ENCODE results near the gene KAT8.
A peak's percentile ranks its signal among the peaks of the same experiment; 100 is the strongest.

The KAT8 gene

GRCh38 chr16:31088459-31089183 is 28.8 kb upstream of the KAT8 start, which contains the start of gene PRSS53:
Gene PRSS53 (minus strand): TSS chr16:31088943. CDS start chr16:31088809, 134 bp downstream.
- DNase-seq (ENCODE audit: extremely low read depth, low read depth) = no peak
- TF ChIP-seq, protein P1, sequence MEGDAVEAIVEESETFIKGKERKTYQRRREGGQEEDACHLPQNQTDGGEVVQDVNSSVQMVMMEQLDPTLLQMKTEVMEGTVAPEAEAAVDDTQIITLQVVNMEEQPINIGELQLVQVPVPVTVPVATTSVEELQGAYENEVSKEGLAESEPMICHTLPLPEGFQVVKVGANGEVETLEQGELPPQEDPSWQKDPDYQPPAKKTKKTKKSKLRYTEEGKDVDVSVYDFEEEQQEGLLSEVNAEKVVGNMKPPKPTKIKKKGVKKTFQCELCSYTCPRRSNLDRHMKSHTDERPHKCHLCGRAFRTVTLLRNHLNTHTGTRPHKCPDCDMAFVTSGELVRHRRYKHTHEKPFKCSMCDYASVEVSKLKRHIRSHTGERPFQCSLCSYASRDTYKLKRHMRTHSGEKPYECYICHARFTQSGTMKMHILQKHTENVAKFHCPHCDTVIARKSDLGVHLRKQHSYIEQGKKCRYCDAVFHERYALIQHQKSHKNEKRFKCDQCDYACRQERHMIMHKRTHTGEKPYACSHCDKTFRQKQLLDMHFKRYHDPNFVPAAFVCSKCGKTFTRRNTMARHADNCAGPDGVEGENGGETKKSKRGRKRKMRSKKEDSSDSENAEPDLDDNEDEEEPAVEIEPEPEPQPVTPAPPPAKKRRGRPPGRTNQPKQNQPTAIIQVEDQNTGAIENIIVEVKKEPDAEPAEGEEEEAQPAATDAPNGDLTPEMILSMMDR (IDR thresholded peaks at IDR 0.05; ENCODE audit: low read depth, low read length, missing control alignments) = no peak
- H3K4me3 ChIP-seq (replicated peaks; ENCODE audit: low read depth, low read length) = no peak within 1 kb of the TSS

- no peak for DNase-seq (ENCODE audit: extremely low read depth, low read depth)
- H3K4me3 ChIP-seq (replicated peaks; ENCODE audit: low read depth, low read length) = no peak overlapping the region
- TF ChIP-seq, protein P1 (IDR thresholded peaks at IDR 0.05; ENCODE audit: low read depth, low read length, missing control alignments) = no peak
Measured at GRCh38 chr16:31089199-31089598, 28.3 kb upstream of the KAT8 start.

DNA sequence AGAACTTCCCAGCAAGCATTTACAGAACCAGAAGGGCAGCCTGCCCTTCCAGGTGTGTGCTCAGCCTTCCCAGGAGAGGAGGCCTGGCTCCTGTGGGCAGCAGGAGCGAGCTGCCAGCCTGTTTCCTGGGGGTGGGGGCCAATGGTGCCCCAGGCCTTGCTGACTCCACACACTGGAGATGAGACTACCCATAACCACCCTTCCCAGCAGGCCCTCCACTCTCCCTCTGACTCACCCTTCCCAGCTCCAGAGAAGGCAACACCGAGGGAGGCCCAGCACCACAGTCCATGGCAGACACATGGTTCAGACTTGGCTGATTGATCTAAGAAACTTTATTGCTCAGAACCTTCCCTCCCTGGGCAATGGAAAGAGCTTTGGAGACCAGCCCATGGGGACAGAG is 26.9 kb upstream of the KAT8 start:
- H3K4me3 ChIP-seq (replicated peaks; ENCODE audit: low read depth, low read length) = no peak overlapping the region
- TF ChIP-seq, protein P1 (IDR thresholded peaks at IDR 0.05; ENCODE audit: low read depth, low read length, missing control alignments) = no peak
- no peak for DNase-seq (ENCODE audit: extremely low read depth, low read depth)

DNA sequence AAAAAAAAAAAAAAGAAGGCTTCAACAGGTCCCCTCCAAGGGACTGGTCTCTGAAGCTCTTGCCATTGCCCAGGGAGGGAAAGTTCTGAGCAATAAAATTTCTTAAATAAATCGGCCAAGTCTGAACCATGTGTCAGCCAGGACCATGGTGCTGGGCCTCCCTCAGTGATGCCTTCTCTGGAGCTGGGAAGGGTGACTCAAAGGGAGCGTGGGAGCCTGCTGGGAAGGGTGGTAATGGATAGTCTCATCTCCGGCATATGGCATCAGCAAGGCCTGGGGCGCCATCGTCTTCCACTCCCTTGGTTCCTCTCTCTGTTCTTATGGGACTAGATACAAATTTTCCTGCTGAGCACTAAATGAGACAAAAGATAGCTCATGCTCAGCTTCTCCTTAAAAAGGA is 25.1 kb upstream of the KAT8 start:
- TF ChIP-seq, protein P1 (IDR thresholded peaks at IDR 0.05; ENCODE audit: low read depth, low read length, missing control alignments) = no peak
- no peak for DNase-seq (ENCODE audit: extremely low read depth, low read depth)
- peak overlapping the region; percentile 95 for H3K4me3 ChIP-seq (replicated peaks; ENCODE audit: low read depth, low read length)

DNA sequence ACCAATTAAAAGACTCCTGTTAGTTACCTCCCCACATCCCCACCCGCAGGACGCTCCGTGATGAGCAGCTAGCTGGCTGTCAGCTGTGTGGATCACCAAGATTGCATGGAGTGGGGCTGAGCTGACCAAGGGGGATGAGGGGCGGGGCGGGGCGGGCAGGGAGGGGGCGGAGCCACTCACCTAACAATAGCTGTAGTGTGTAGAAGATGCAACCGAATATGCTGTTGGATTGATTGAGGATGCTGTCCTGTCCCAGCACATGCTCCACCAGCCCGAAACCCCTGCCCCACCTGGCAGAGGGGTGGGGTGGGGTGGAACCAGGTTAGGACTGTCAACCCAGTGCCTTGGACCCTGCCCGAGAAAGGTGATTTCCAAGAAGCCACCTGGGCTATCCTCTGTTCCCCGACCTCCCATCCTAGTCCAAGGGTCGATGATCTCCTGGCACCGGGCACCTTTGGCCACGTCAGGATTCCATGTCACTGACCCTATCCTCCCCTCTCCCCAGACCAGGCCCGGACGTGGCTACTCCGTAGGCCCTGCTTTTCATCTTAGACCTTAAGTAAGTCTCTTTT is 24.2 kb upstream of the KAT8 start:
- TF ChIP-seq, protein P1 (IDR thresholded peaks at IDR 0.05; ENCODE audit: low read depth, low read length, missing control alignments) = no peak
- H3K4me3 ChIP-seq (replicated peaks; ENCODE audit: low read depth, low read length) = peak overlapping the region; percentile 95
- no peak for DNase-seq (ENCODE audit: extremely low read depth, low read depth)

DNA sequence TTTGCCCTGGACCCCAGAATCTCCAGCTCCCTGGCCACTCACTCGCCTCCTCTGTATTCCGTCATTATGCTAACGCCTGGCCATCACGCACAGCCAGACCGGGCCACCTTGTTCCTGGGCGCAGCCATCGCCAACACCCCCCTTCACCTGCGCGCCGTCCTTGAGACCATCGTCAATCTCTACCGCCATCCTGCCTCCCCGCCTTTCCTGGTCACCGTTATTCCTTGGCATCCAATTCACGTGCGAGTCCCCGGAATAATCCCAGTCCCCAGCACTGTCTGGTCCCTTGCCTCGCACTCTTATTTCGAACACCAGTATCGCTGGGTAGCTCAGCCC is 23.4 kb upstream of the KAT8 start:
- TF ChIP-seq, protein P1 (IDR thresholded peaks at IDR 0.05; ENCODE audit: low read depth, low read length, missing control alignments) = no peak
- H3K4me3 ChIP-seq (replicated peaks; ENCODE audit: low read depth, low read length) = peak overlapping the region; percentile 95
- DNase-seq (ENCODE audit: extremely low read depth, low read depth) = no peak

All from HFF-Myc (cell line).